ENCODE measurements around the gene ZNF98.

ZNF98 gene

DNA sequence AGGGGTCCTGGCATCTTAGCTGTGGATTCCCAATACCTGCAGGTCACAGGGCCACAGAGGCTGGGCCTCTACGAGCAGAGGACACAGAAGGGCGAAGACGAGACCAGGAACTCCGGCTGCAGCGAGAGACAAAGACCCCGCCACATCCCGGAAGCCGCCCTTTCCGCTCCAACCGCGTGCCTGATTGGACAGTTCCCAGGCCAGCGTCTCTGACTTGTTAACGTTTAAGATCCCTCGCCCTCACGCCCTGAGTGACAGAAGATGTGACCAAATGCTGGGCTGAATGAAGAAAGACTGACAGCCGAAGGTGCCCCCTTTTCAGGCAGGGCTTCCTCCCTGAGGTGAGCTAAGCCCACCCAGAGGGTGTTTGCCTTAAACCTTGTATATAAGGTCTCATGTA lies at the start of gene ZNF98:
Gene ZNF98 (minus strand): TSS at position 136 of the 400 bp plus-strand sequence. CDS start 122 bp downstream, at position 14.
- no peak for DNase-seq (ENCODE audit: low read depth in 1 of 2, low spot score in 1 of 2)

DNA sequence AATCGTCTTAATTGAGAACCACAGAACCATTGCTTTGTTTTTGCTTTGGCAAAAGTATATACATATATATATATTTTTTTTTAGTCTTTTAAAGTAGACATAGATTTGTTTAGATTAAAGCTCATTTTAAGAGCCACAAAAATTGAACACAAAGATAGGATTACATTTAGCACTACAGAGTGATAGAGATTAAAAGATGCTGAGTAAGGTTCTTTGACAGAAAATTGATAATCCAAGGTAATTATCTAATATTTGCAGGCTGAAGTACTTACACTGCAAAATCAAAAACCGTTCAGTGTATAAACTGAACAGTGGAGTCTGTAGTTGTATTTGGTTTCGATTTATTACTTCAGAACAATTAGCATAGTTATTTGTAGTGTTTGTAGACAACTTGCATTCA lies 24.5 kb upstream of the ZNF98 start:
- DNase-seq (ENCODE audit: low read depth in 1 of 2, low spot score in 1 of 2): no peak

DNA sequence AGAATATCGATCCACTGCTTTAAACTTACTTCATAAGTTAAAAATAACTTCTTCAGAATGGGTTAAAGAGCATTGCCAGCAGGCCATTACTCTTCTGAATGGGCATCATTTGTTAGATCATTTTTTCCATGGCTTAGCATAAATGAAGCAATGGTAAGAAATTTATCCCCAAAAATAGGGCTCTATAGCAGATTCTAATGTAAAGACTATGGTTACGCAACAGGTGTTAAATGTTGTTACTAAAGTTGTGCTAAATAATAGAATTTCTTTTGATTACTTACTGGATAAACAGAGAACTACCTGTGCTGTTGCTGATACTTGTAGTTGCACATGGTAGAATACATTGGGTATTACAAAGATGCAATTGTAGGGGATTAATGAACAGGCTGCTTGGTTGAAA lies 15.9 kb upstream of the ZNF98 start:
- no peak for DNase-seq (ENCODE audit: low read depth in 1 of 2, low spot score in 1 of 2)

DNA sequence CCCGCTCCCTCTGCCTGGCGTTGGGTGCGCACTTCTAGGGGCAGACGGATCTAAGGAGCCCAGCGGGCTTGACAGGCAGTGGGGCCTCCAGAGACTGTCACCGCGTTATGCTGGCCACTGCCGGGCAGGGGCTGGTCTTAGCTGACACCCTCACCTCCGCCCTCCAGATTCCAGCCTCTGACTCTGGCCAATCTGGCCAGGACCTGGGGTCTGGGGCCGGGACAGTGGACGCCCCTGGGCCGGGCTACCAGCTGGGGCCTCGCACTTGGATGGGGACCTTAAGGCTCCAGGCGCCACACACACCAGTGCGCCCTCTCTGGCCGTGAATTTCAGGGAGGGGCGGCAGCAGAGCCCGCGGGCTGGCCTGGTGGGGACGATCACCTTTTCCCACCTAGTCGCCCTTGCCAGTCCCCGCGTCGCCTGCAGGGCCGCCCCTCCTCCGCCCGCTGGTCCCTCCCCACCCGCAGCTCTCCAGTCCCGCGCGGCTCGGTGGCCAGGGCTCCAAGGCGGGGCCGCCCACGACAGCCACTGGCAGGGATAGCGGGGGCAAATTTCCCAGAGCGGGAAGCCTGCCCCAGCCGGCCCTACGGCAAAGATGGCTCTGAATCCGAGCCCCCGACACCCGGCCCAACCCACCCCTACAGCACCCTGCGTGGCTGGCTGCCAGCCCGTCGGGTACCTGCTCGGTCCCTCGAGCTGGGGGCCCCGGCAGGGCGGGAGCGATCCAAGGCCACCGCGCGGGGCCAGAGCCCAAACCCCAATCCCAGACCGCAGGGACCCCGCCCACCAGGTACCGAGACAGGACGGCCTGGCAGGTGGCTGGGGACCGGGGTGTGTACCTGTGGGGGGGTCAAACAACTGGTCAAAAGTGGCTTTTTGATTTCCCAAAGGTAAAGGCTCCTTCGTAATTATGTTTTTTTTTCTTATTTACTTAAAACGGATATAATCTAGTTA lies 6.1 kb upstream of the ZNF98 start:
- DNase-seq (ENCODE audit: low read depth in 1 of 2, low spot score in 1 of 2): no peak

DNA sequence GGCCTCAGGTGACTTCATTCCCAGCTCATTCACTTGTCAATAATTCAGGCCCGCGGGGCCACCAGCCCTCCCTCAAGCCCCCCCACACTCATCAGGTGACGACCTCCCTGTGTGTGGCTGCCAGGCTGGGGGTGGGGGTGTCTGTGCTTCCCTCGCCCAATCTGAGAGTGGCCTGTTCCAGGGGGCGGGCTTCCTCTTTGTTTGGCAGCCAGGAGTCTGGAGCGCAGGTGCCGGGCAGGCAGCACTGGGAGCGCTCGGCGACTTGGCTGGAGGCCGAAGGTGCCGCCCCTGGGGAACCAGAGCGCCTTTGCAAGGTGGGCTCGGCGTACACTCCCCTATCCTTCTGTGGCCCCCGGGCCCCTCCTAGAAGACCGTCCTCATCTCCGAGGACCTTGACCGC lies 5.4 kb upstream of the ZNF98 start:
- DNase-seq (ENCODE audit: low read depth in 1 of 2, low spot score in 1 of 2): no peak

DNA sequence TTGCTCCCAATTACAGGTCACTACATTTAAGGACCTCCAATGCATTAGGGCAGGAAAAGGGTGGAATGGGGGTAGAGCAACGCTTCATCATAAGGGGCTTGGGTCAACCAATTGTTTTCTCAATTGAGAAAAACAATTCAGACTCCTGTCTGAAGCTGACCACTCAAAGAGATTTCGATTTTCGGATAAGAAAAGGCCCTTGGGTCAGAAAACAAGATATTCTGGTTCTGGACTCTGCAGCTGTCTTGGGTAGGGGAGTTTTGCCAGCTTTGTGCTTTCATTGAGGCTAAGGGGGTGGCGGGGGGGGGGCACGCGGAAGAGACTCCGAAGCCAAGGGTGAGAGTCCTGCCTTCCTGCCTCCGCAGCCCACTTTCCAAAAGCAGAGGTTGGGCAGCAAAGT lies 4.8 kb upstream of the ZNF98 start:
- no peak for DNase-seq (ENCODE audit: low read depth in 1 of 2, low spot score in 1 of 2)

DNA sequence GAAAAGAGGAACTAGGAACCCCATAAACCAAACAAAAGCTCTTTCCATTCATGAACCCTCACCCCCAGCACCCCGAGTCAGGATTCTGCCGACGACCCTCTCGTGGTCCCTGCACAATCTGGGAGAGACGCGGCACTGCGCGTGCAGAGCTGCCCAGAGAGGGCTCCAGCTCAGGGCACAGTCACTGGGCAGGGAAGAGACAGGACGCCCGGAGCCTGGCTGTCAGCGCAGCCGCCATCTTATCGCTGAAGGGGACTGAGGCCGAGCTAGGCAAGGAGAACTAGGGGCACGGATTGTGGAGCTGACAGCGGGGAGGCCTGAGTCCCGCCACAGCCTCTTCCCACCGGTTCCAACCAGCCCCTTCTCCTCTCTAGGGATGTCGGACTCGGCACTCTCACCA lies 349 bp downstream of the ZNF98 start:
- no peak for DNase-seq (ENCODE audit: low read depth in 1 of 2, low spot score in 1 of 2)

DNA sequence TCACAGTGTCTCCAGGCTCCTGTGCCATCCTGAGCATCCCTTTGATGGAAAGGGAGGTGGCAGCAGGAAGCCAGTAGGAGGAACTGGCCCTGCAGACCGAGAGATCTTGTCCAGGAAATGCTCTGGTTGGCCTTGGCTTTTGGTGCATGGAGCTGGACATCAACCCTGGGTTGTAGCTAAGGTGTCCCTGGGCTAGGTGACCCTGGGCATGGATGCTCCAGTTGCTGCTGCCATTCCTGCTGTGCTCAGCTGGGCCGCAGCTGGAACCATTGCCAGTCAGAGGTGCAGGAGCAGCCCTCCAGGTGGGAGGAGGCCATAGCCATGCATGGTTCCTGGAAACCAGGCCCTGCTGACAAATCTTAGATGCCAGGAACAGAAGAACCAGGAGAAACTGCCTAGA lies 67.5 kb downstream of the ZNF98 start:
- no peak for DNase-seq (ENCODE audit: low read depth in 1 of 2, low spot score in 1 of 2)

Measured in activated CD4-positive, alpha-beta T cell treated with anti-CD3 and anti-CD28 coated beads, Interleukin-2, amount 50 U/mL, for 24 hours (primary cell).